Measurements from ENCODE around the gene CLTB.

- TF ChIP-seq CTCF (IDR thresholded peaks at IDR 0.05) (no peak), POLR2A (IDR thresholded peaks at IDR 0.05) (no peak)
Measured at GRCh38 chr5:176381423-176381822, 34.9 kb downstream of the CLTB start.
